Measurements from ENCODE around the gene DUS1L.

DUS1L gene

GRCh38 chr17:82065638-82066303 is at the start of gene DUS1L:
Gene DUS1L (minus strand): TSS chr17:82065804. CDS start chr17:82065059, 745 bp downstream.
- DNase-seq, result peak; percentile 58

DNA sequence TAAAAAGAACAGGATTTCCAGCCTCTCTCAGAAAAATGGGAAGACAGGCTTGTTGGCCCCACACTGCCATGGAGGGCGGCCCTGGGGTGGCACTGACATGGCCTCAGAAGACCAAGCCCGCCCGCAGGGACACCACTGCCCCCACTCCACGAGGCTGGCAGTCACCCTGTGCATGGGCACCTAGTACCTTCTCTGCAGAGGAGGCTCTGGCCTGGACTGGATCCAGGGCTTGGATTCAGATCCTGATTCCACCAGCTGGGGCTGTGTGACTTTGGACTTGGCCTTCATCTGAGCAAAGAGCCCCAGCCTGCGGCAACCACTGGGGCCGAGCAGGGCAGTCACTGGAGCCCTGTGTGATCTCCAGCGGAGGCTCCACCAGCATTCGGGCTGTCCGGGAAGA is 49.3 kb upstream of the DUS1L start:
- no peak for DNase-seq

- no peak for DNase-seq
Measured at GRCh38 chr17:82114447-82114846, 48.8 kb upstream of the DUS1L start.

- no peak for DNase-seq
Measured at GRCh38 chr17:82113941-82114340, 48.3 kb upstream of the DUS1L start.

- DNase-seq, result no peak
Measured at GRCh38 chr17:82113422-82113821, 47.8 kb upstream of the DUS1L start.

DNA sequence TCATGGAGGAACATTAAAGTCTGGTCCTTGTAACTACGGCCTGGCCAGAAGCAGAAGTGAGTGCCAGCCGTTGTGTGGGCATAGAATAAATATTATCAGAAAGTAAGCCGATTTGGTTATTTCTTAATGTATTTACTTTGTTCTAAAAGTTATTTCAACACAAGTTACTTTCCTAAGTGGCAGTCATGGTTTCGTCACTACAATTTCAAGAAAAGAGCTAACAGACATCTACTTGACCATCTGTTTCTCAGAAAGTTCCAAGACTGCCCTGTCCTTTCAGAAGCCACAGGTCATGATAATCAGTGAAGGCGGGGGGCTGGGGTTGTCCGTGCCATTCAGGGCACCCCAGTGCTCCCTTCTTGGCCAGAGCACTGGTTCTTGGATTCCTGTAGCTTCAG is 47.3 kb upstream of the DUS1L start:
- no peak for DNase-seq

DNA sequence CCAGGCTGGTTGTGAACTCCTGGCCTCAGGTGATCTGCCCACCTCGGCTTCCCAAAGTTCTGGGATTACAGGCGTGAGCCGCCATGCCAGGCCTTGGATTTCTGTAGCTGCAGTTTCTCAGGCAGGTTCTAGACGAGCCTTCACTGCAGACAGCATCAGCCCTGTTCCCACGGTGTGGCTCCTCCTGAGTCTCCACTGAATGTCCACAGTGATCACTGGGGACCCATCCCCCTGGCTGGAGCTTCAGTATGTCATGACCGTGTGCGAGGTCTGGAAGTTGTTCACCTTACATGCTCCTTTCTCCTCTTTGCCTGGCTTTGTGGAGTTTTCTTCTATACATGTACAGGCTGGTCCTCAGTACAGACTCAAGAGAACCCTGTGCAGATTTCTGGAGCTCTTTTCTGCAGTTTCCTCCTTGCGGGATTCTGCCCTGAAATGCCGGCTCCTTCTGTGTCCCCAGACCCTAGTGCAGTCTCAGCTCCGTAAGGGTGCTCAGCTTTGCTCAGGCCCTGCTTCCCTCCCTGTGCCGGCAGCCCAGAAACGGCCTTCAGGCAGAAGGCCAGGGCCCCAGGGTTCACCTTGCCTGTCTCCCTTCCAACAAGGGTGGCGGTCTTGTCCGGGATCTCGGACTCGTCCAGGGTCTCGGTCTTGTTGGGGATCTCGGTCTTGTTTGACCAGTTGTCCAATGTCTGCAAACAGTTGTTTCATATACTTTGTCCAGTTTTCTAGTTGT is 46.7 kb upstream of the DUS1L start:
- DNase-seq, result no peak

DNA sequence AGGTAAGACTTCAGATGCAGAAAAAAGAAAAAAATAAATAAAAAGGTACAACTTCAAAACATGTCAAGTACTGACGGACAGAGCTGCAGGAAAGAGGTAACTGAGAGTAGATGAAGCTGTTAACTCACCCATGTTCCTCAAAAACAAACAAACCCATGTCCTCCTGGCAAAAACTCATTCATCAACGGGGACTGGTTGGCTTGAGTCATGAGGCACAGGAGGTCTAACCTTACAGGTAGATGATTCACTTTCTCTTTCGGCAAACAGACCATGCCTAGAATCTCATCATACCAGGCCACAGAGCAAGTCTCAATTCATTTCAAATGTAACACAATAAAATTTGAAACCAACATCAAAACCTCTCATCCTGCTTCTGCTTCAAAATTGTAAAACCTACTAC is 44.7 kb upstream of the DUS1L start:
- DNase-seq, result no peak

DNA sequence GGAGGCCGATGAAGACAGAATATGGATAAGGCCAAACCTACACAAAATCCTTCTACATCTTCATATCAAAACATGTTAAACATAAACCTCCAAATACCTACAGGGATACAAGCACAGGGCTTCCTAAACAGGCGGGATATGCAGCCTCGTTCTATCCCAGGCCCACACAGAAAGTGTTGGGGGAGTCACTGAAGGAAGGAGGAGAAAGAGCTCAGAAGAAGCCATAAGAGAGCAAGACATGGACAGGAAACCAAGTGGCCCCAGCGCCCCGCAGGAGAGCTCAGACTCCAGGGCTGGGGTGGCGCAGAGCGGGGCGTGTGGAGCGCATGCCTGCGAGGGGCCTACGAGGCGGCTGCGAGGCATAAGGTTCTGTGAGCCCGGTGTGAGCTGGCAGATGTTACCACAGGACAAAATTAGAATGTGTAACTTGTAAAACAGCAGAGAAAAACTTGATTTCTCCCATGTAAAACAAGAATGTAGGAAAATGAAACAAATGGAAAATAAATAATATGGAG is 43.4 kb upstream of the DUS1L start:
- no peak for DNase-seq

GRCh38 chr17:82108496-82108945 is 42.9 kb upstream of the DUS1L start:
- DNase-seq, result no peak

DNA sequence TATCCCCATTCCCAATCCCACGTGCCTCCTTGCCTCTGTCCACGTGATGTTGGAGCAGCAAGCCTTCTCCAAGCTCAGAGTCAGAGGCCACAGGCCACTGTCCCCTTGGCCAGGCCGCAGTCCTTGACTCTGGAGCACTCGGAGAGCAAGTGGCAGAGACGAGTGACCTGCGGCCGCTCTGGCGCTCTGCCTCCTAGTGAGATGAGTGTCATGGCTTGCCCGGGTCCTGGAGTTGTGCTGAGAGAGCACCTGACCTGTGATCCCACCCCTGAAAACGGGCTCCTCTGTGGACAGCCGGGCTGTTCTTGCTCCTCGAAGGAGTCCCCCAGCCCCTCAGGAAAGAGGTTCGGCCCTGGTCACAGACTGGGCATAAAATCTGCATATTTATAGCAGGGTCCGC is 42.4 kb upstream of the DUS1L start:
- DNase-seq, result no peak

DNA sequence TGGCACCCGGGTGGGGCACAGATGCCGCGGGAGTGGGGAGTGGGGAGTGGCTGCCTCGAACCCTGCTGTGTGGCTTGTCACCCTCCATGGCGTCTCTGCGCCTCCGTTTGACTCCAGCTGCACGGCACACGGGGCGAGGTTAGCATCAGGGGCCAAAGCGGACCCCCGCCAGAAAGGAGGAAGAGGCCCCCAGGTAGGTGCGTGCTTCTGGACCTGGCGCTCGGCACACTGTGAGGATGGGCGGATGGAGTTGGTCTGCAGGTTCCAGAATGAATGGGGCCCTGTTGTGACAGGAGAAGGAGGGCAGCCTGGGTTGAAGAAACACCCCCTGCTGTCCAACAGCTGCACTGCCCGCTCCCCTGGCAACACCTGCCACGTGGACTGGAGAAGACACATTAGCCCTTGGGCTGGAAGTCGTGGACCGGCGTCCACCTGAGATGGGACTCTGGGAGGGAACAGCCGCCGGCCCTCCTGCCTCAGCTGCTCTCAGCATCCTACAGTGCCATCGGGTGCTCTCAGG is 41.8 kb upstream of the DUS1L start:
- no peak for DNase-seq

DNA sequence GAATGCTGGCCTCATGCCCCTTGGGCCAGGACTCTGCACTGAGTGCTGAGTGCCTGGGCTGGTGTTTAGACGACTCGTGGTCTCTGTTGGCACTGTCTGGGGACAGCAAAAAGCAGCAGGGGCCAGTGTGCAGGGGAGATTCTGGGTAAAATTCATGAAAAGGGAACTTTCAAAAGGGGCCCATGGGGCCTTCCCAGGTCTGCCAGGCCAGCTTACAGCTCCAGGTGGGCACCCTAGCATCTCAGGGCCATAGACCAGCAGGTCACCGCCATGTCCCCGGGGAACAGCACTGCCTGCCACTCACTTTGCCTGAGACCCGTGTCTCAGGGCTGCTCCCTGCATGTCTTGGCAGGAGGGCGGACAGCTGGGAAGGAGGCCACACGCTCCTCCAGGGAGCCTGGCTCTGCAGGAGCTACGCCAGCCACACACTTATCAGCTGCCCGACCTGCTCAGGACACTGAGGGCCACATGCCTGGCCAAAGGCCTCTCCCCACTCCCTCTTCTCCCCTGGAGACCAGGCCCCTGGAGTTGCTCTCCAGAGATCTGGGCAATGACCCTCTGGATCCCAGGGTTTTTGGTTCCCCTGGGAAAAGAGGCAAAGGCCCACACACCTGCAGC is 41.2 kb upstream of the DUS1L start:
- no peak for DNase-seq

GRCh38 chr17:82105882-82106687 is 40.5 kb upstream of the DUS1L start:
- peak; percentile 36 for DNase-seq

GRCh38 chr17:82105417-82105881 is 39.8 kb upstream of the DUS1L start:
- DNase-seq, result no peak

- no peak for DNase-seq
Measured at GRCh38 chr17:82104797-82105416, 39.3 kb upstream of the DUS1L start.

GRCh38 chr17:82103553-82104451 is 38.2 kb upstream of the DUS1L start:
- DNase-seq, result no peak

DNA sequence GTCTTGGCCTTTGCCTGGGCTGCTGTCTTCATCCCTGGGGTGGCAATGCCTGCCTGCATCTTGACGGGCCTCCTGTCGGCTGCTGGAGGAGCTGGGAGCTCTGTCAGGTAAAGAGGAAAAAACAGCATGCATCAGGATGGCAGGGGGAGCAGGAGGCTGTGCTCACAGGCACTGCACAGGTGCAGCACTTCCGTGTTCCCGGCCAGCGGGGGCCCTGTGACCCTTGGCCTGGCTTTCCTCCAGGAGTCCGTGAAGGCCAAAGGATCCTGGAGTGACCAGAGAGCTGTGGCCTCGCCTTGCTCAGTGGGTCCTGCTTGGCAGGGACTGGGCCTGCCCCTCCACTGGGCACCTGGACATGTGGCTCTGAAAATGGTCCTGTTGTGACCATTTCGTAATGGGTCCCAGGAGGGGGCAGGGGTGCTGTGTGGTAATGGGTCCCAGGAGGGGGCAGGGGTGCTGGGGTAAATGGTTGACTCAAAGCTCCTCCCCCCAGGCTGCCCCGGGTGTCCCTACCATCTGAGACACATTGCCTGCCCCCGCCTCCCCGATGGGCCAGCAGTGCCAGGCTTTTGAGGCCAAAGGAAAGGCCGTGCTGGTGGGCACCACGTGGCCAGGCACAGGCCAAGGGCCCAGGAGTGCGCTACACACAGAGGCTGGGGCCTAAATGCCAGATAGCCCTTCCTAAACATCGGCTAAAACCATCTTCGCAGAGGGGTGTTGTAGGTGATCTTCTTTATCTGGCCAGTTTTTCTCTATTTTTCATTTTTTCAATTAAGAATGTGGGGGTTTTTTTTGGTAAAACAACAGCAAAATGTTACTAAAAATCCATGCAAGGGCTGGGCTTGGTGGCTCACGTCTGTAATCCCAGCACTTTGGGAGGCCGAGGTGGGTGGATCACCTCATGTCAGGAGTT is 36.4 kb upstream of the DUS1L start:
- DNase-seq, result no peak

DNA sequence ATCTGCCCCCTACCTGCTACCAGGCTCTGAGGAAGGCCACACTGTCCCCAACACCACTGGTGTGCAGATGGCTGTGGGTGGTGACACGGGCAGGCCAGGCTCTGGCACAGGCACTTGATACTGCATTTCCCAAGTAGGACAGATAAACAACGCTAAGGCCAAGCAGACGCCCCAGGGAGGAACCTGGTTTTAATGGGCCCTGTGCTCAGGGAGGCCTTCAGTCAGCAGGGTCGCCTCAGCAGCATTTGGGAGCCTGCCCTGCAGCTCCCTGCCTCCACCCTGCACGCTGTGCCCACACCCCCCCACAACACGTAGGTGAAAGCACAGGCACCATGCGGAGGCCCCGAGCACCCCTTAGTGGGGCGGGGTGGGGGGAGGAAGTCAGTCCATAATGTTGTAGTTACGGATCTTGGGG is 35.7 kb upstream of the DUS1L start:
- DNase-seq, result no peak
